Osteocyte (in vitro differentiated cells): ENCODE measurements around the gene CTSD. TPM values are rescaled to one million over a fixed set of nuclear protein-coding genes. Genes with fewer than 3 reads are reported as not detected.

Experiments used
- DNase-seq: peaks from one replicate; pipeline ENCODE4 v3.0.0; 2021; ENCODE audit warnings: mixed read lengths; ENCODE audit not compliant: unreplicated experiment; ENCODE audit errors: extremely low spot score
- H3K27ac Mint-ChIP-seq: one replicate; pipeline ENCODE4 v1.8.0; 2021; ENCODE audit warnings: mild to moderate bottlenecking, mixed read lengths; ENCODE audit not compliant: unreplicated experiment
- H3K27me3 Mint-ChIP-seq: one replicate; pipeline ENCODE4 v1.8.0; 2021; ENCODE audit warnings: mixed read lengths; ENCODE audit not compliant: unreplicated experiment
- H3K36me3 Mint-ChIP-seq: one replicate; pipeline ENCODE4 v1.8.0; 2021; ENCODE audit warnings: mixed read lengths; ENCODE audit not compliant: unreplicated experiment
- H3K4me1 Mint-ChIP-seq: one replicate; pipeline ENCODE4 v1.8.0; 2021; ENCODE audit warnings: mixed read lengths; ENCODE audit not compliant: unreplicated experiment
- H3K4me3 Mint-ChIP-seq: one replicate; pipeline ENCODE4 v1.8.0; 2021; ENCODE audit warnings: mild to moderate bottlenecking, moderate library complexity, mixed read lengths; ENCODE audit not compliant: unreplicated experiment
- H3K9me3 Mint-ChIP-seq: one replicate; pipeline ENCODE4 v1.8.0; 2021; ENCODE audit warnings: mixed read lengths; ENCODE audit not compliant: unreplicated experiment
- CTCF ChIP-seq: fragments of 200-600 bp; sonication (generic); IDR thresholded peaks from 2 replicates; pipeline ENCODE4 v1.5.0; 2021; ENCODE audit warnings: antibody characterized with exemption, mild to moderate bottlenecking, moderate library complexity
- total RNA-seq: library from RNA; stranded (reverse); gene quantifications from 2 replicates; pipeline ENCODE4 v1.2.1, GENCODE V29; 2021

The CTSD gene
- total RNA-seq, 1 donor from 2014 or later = 2,062 TPM

GRCh38 chr11:1739576-1739975 lies 24.2 kb downstream of the CTSD start:
- no peak overlapping the region for H3K4me3 Mint-ChIP-seq
- H3K27me3 Mint-ChIP-seq = peaks cover 31% of the 10 kb centered on the region
- TF ChIP-seq CTCF = no peak

GRCh38 chr11:1738380-1738779 lies 25.3 kb downstream of the CTSD start:
- Mint-ChIP-seq H3K27ac (no peak overlapping the region), H3K36me3 (no peaks in the 10 kb centered on the region), H3K4me3 (no peak overlapping the region), H3K27me3 (peaks cover 39% of the 10 kb centered on the region), H3K4me1 (peaks cover 2% of the 10 kb centered on the region), H3K9me3 (peaks cover 14% of the 10 kb centered on the region)
- no peak for TF ChIP-seq CTCF
- DNase-seq = no peak

More at GRCh38 chr11:1739576-1739975, 24.2 kb downstream of the CTSD start:
- Mint-ChIP-seq H3K9me3 (peaks cover 14% of the 10 kb centered on the region), H3K27ac (no peak overlapping the region), H3K4me1 (no peaks in the 10 kb centered on the region), H3K36me3 (no peaks in the 10 kb centered on the region)
- DNase-seq = no peak

GRCh38 chr11:1737080-1737757 lies 26.5 kb downstream of the CTSD start:
- no peak for DNase-seq
- no peaks in the 10 kb centered on the region for H3K36me3 Mint-ChIP-seq
- H3K4me3 Mint-ChIP-seq = no peak overlapping the region
- peaks cover 14% of the 10 kb centered on the region for H3K9me3 Mint-ChIP-seq
- no peak for TF ChIP-seq CTCF
- peaks cover 43% of the 10 kb centered on the region for H3K27me3 Mint-ChIP-seq
- H3K27ac Mint-ChIP-seq = peak overlapping the region; percentile 20
- peaks cover 2% of the 10 kb centered on the region for H3K4me1 Mint-ChIP-seq

GRCh38 chr11:1736447-1736992 lies 27.2 kb downstream of the CTSD start:
- H3K4me3 Mint-ChIP-seq = no peak overlapping the region
- peaks cover 49% of the 10 kb centered on the region for H3K27me3 Mint-ChIP-seq
- no peak for TF ChIP-seq CTCF
- H3K36me3 Mint-ChIP-seq = no peaks in the 10 kb centered on the region
- H3K27ac Mint-ChIP-seq = no peak overlapping the region
- H3K4me1 Mint-ChIP-seq = peaks cover 2% of the 10 kb centered on the region
- H3K9me3 Mint-ChIP-seq = peaks cover 14% of the 10 kb centered on the region
- no peak for DNase-seq

- H3K4me1 Mint-ChIP-seq = peaks cover 2% of the 10 kb centered on the region
- H3K36me3 Mint-ChIP-seq = no peaks in the 10 kb centered on the region
- peaks cover 52% of the 10 kb centered on the region for H3K27me3 Mint-ChIP-seq
- peaks cover 14% of the 10 kb centered on the region for H3K9me3 Mint-ChIP-seq
- H3K27ac Mint-ChIP-seq = no peak overlapping the region
- no peak overlapping the region for H3K4me3 Mint-ChIP-seq
- no peak for TF ChIP-seq CTCF
- DNase-seq = no peak
These were observed 28.5 kb downstream of the CTSD start for GRCh38 chr11:1735271-1735670.
